GM12892 (cell line): ENCODE data around the gene SERPINA6. TPM values are rescaled to one million over a fixed set of nuclear protein-coding genes. Genes with fewer than 3 reads are reported as not detected.
"Not testable (repeated sequence)": the region's sequence is repeated elsewhere in the genome, so short reads cannot be mapped to it uniquely, and the experiment has no call there.

Experiments used
- DNase-seq: peaks from one replicate; pipeline ENCODE4 v3.0.0; 2011; ENCODE audit not compliant: insufficient read length
- FAIRE-seq: peaks from 2 replicates; lab custom pipeline; 2011; peaks lifted over from hg19 to GRCh38; lab: Jason Lieb, UNC
- POLR2A ChIP-seq: IDR thresholded peaks from 2 replicates; pipeline ENCODE4 v1.6.1; 2011; ENCODE audit warnings: low read depth, low read length, control low read depth
- POLR2AphosphoS5 ChIP-seq: IDR thresholded peaks from 2 replicates; pipeline ENCODE4 v1.6.1; 2011; ENCODE audit warnings: low read depth, low read length, control low read depth
- TAF1 ChIP-seq: IDR thresholded peaks from 2 replicates; pipeline ENCODE4 v1.6.1; 2011; ENCODE audit warnings: low read depth, mild to moderate bottlenecking, control low read depth, low read length, borderline replicate concordance
- polyA plus RNA-seq: library from polyadenylated mRNA; unstranded; fragments of >200 nt; gene quantifications from one replicate; pipeline ENCODE4 v1.2.1, GENCODE V29; 2012; ENCODE audit warnings: missing spikeins, inconsistent platforms; ENCODE audit not compliant: missing spikeins

Gene SERPINA6, protein sequence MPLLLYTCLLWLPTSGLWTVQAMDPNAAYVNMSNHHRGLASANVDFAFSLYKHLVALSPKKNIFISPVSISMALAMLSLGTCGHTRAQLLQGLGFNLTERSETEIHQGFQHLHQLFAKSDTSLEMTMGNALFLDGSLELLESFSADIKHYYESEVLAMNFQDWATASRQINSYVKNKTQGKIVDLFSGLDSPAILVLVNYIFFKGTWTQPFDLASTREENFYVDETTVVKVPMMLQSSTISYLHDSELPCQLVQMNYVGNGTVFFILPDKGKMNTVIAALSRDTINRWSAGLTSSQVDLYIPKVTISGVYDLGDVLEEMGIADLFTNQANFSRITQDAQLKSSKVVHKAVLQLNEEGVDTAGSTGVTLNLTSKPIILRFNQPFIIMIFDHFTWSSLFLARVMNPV
- not detected for polyA plus RNA-seq

DNA sequence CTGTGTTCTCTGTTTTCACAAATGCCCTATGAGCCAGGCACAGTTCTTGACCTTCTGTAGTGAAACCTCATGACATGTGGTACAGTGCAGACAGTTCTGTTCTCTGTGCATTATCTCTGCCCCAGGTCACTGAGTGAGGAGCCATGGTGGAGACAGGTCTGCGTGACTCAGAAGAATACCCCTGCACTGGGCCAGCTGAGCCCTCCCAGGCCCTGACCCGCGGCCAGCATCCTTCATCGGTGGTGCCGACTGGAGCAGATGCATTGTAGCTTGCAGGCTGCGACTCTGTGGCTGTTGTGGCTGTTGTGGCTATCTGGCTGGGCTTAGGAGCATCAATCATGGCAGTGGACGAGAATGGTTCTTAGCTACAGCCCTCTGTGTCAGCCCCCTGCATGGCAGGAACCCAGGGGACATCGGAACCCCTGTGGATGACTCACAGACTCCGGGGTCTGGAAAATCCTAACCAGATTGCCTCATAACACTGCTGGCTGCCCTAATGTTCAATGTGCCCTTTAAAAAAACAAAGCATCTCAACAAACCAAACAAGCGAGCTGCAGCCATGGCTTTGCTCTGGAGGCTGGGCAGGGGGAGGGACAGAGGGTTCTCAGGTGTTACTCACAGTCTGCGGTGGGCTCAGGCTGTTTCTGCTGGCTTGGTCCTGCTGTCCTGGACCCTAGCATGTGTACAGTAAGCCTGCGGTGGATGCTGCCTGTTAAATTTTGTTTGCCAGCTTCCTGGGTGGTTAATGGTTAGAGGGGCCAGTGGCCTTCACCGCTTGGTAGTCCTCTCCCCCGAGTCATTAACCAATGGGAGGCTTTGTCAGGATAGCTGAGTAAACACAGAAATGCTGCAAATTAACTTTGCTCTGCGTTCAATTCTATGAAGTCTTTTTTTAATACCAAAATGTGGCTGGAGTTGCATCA lies at the start of gene SERPINA6:
Gene SERPINA6, minus strand, starts transcription at position 689 of the 923 bp plus-strand sequence. CDS start 8,688 bp downstream, outside the sequence.
- FAIRE-seq (no peak), DNase-seq (no peak)
- TF ChIP-seq POLR2AphosphoS5 = no peak

DNA sequence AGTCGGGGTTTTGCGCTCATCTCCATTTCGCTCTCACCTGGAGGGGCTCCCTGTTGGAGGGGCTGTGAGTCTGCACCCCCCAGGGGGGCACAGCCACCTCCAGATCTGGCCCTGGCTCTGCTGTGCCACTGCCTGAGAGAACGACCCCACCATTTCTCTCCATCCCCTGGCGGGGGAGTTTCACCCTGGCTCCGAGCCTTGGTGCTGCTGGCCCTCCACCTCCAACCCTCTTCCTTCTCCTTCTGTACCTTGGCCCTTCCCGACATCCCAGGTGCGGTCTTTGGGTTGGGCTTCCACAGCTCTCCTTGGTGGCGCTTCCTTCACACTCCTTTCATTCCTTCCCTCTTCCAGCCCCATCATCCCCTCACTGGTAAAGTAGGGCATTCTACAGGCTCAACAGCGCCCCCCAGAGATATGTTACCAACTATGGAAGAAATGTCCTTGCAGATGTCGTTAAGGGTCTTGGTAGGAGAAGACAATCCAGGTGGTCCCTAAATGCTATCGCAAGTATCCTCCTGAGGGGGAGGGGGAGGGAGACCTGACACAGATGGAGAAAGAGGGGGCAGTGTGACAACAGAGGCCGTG lies 49.0 kb upstream of the SERPINA6 start:
- TF ChIP-seq POLR2A = no peak
- TF ChIP-seq TAF1 = no peak
- no peak for TF ChIP-seq POLR2AphosphoS5
- FAIRE-seq (no peak), DNase-seq (no peak)

- TF ChIP-seq POLR2A = no peak
- no peak for TF ChIP-seq POLR2AphosphoS5
- no peak for TF ChIP-seq TAF1
- no peak for FAIRE-seq
- DNase-seq = no peak
These were observed 47.4 kb upstream of the SERPINA6 start for GRCh38 chr14:94370524-94370910.

DNA sequence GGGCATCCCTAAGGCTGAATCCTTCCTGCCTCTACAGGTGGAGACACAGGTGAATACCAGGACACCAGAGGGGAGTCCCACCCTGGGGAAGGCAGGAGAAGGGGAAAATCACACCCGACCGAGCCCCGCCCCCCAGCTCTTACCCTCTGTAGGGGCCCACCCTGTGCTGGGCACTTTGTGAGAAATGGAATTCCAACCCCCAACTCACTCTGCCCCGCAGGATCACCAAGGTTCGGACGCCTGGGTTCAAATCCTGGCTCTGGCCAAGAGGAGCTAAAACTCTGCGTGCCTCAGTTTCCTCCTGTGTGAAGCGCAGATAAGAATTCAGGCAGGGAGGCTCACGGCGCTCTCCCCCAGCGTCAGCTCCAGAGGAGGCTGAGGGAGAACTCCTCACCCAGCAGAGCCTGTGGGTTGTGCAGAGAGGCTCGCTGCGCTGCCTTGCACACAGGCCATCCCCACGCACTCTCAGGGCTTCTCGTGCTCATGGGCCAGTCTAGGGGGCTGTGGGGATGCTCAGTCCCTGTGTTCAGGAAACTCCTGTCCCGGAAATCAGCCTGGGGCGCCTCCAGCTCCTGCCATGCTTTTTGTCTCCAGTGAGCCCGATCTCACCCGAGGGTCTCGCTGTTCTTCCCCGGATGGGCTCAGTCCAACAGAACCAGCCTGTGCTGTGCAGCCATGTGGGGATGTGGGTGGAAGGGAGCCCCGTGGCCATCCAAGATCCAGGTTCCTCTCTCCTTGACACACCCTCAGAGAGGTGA lies 46.8 kb upstream of the SERPINA6 start:
- DNase-seq, FAIRE-seq: not testable (repeated sequence)

DNA sequence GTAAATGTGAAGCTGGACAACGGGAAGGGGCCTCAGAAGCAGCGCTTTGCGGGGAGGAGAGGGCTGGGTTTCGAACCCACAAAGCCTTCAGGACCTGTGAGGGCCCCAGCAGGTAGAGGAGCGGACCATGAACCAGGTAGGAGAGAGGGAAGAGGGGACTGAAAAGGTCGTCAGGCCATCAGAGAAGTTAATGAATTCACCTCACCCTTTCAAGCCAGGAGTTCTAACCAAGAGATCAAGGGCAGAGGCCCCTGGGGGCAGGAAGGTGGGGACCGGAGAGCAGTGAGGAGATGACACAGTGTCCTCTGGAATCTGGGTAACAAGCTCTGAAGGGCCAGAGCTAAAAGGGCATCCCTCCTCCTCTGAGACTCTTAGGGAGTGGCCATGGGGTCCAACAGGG lies 45.8 kb upstream of the SERPINA6 start:
- no peak for DNase-seq
- FAIRE-seq = no peak

DNA sequence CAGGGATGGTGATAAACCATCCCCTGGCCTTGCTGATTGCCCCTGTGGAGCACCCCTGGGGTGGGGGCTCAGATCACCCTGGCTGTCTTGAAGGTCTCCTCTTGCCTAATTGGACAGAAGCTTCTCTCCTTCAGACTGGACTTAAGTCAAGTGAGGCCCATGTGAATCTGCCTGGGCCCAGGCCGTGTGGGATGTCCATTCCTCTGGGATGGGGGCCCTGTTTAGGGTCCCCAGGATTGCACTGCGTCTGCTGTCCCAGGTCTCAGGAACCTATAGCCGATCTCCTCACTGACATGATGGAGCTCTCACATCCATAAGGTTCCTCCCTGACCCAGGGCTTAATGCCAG lies 45.1 kb upstream of the SERPINA6 start:
- DNase-seq (no peak), FAIRE-seq (no peak)
- TF ChIP-seq POLR2AphosphoS5 (no peak), TAF1 (no peak), POLR2A (no peak)

More for the DNA sequence above, 45.8 kb upstream of the SERPINA6 start:
- TF ChIP-seq POLR2A = no peak
- no peak for TF ChIP-seq TAF1
- TF ChIP-seq POLR2AphosphoS5 = no peak

GRCh38 chr14:94367347-94368242 lies 44.5 kb upstream of the SERPINA6 start:
- DNase-seq (no peak), FAIRE-seq (no peak)
- no peak for TF ChIP-seq POLR2A
- TF ChIP-seq TAF1 = no peak

GRCh38 chr14:94366146-94366915 lies 43.2 kb upstream of the SERPINA6 start, which contains the start of gene SERPINA2:
TSS of gene SERPINA2 (minus strand) at chr14:94366698.
- TF ChIP-seq TAF1 (no peak), POLR2AphosphoS5 (no peak), POLR2A (no peak)
- no peak for DNase-seq
- FAIRE-seq = no peak

DNA sequence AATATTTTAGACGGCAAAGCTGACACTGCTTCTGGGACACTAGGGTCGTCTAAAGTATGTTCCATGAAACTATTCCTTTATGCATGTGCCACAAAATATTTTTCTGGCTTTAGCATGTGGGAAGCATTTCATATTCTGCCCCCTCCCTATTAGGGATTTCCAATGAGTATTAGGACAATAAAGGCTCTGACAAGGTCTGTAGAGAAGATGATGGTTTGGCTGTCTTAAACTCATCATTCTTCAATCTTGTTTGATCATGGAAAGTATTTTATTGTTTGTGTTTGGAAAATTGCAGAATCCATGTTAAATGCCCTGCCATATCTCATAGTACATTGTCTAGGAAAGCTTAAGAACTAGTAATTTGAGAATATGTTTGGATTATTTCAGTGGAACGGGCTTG lies 42.5 kb upstream of the SERPINA6 start:
- DNase-seq = no peak
- no peak for FAIRE-seq
- TF ChIP-seq POLR2AphosphoS5 (no peak), TAF1 (no peak), POLR2A (no peak)
